WTC11 (cell line): Measurements from ENCODE around the gene RTF1. TPM values are rescaled to one million over a fixed set of nuclear protein-coding genes. Genes with fewer than 3 reads are reported as not detected.

Source experiments
- ATAC-seq: fragments of 200-7000 bp; cut with Tn5 transposase; 2 replicates; pipeline ENCODE4 v1.10.0; 2021; ENCODE audit warnings: mild to moderate bottlenecking, moderate library complexity
- CTCF ChIA-PET: fragments of 300-600 bp; sonication (Branson Sonifier 250); formaldehyde crosslinking; loops from one replicate; lab custom pipeline; 2021; ENCODE audit warnings: antibody characterized with exemption; lab: Charles Lee
- POLR2A ChIA-PET: fragments of 350-600 bp; sonication (Branson Sonifier 250); formaldehyde crosslinking; loops from one replicate; lab custom pipeline; 2021; ENCODE audit warnings: antibody characterized with exemption; lab: Charles Lee
- DNase-seq: peaks from one replicate; pipeline ENCODE4 v3.0.0; 2021; ENCODE audit warnings: low spot score
- H3K27ac Mint-ChIP-seq: 2 replicates; pipeline ENCODE4 v1.8.0; 2021; ENCODE audit warnings: mixed read lengths
- H3K27me3 Mint-ChIP-seq: 2 replicates; pipeline ENCODE4 v1.8.0; 2021; ENCODE audit warnings: low read depth, mild to moderate bottlenecking, moderate library complexity, mixed read lengths
- H3K36me3 Mint-ChIP-seq: 2 replicates; pipeline ENCODE4 v1.8.0; 2021; ENCODE audit warnings: mixed read lengths
- H3K4me1 Mint-ChIP-seq: 2 replicates; pipeline ENCODE4 v1.8.0; 2022; ENCODE audit warnings: mixed read lengths
- H3K4me3 Mint-ChIP-seq: 2 replicates; pipeline ENCODE4 v1.8.0; 2021; ENCODE audit warnings: mild to moderate bottlenecking, moderate library complexity, mixed read lengths
- H3K9me3 Mint-ChIP-seq: 2 replicates; pipeline ENCODE4 v1.8.0; 2021; ENCODE audit warnings: mixed read lengths
- AR ChIP-seq: fragments of 250-450 bp; sonication (Bioruptor Pico); IDR thresholded peaks from 2 replicates; pipeline ENCODE4 v1.9.0; 2021; ENCODE audit warnings: mild to moderate bottlenecking
- CREM ChIP-seq: sonication (generic); formaldehyde crosslinking; IDR thresholded peaks from 2 replicates; pipeline ENCODE4 v1.8.1; 2022; ENCODE audit warnings: mild to moderate bottlenecking, missing genetic modification reagents, moderate library complexity
- EMX1 ChIP-seq: fragments of 250-450 bp; sonication (Bioruptor Pico); IDR thresholded peaks from 2 replicates; pipeline ENCODE4 v1.8.0; 2021; ENCODE audit warnings: mild to moderate bottlenecking
- FOXP1 ChIP-seq: sonication (generic); formaldehyde crosslinking; IDR thresholded peaks from 2 replicates; pipeline ENCODE4 v1.8.0; 2022; ENCODE audit warnings: missing genetic modification reagents, mild to moderate bottlenecking, moderate library complexity, borderline replicate concordance
- MYBL2 ChIP-seq: sonication (generic); formaldehyde crosslinking; IDR thresholded peaks from 2 replicates; pipeline ENCODE4 v1.8.1; 2023; ENCODE audit warnings: mild to moderate bottlenecking, moderate library complexity, missing genetic modification reagents
- OVOL2 ChIP-seq: fragments of 250-450 bp; sonication (Bioruptor Pico); IDR thresholded peaks from 2 replicates; pipeline ENCODE4 v1.9.0; 2021; ENCODE audit warnings: mild to moderate bottlenecking, borderline replicate concordance
- TEAD1 ChIP-seq: sonication (generic); formaldehyde crosslinking; IDR thresholded peaks from 2 replicates; pipeline ENCODE4 v1.8.0; 2022; ENCODE audit warnings: mild to moderate bottlenecking, missing genetic modification reagents
- TP53 ChIP-seq: sonication (generic); formaldehyde crosslinking; IDR thresholded peaks from 2 replicates; pipeline ENCODE4 v1.8.1; 2023; ENCODE audit warnings: mild to moderate bottlenecking, missing genetic modification reagents
- ZBTB21 ChIP-seq: sonication (generic); formaldehyde crosslinking; IDR thresholded peaks from 2 replicates; pipeline ENCODE4 v1.8.1; 2023; ENCODE audit warnings: mild to moderate bottlenecking, missing genetic modification reagents, borderline replicate concordance
- ZNF138 ChIP-seq: sonication (generic); formaldehyde crosslinking; conservative IDR thresholded peaks from 2 replicates; pipeline ENCODE4 v1.8.1; 2022; ENCODE audit warnings: mild to moderate bottlenecking, moderate library complexity, missing genetic modification reagents
- ZNF281 ChIP-seq: sonication (generic); formaldehyde crosslinking; IDR thresholded peaks from 2 replicates; pipeline ENCODE4 v1.8.0; 2023; ENCODE audit warnings: mild to moderate bottlenecking, missing genetic modification reagents
- ZNF671 ChIP-seq: fragments of 250-450 bp; sonication (Bioruptor Pico); IDR thresholded peaks from 2 replicates; pipeline ENCODE4 v1.8.0; 2021; ENCODE audit warnings: mild to moderate bottlenecking
- total RNA-seq: library from RNA; stranded (reverse); gene quantifications from 3 replicates; pipeline ENCODE4 v1.2.3, GENCODE V29; 2021
- TF ChIP-seq, protein P1 (sequence below): sonication (generic); formaldehyde crosslinking; IDR thresholded peaks from 2 replicates; pipeline ENCODE4 v1.8.1; 2023; ENCODE audit warnings: mild to moderate bottlenecking, missing genetic modification reagents, borderline replicate concordance
- TF ChIP-seq, protein P2 (sequence below): sonication (generic); formaldehyde crosslinking; IDR thresholded peaks from 2 replicates; pipeline ENCODE4 v1.8.1; 2023; ENCODE audit warnings: mild to moderate bottlenecking, missing genetic modification reagents
- TF ChIP-seq, protein P3 (sequence below): sonication (generic); formaldehyde crosslinking; IDR thresholded peaks from 2 replicates; pipeline ENCODE4 v1.8.0; 2023; ENCODE audit warnings: missing genetic modification reagents, mild to moderate bottlenecking, borderline replicate concordance
- TF ChIP-seq, protein P4 (sequence below): sonication (generic); formaldehyde crosslinking; IDR thresholded peaks from 2 replicates; pipeline ENCODE4 v1.8.1; 2022; ENCODE audit warnings: mild to moderate bottlenecking, missing genetic modification reagents, moderate library complexity, borderline replicate concordance

RTF1 gene
- total RNA-seq, 1 experiment from 2014 or later, result 52.3 TPM

DNA sequence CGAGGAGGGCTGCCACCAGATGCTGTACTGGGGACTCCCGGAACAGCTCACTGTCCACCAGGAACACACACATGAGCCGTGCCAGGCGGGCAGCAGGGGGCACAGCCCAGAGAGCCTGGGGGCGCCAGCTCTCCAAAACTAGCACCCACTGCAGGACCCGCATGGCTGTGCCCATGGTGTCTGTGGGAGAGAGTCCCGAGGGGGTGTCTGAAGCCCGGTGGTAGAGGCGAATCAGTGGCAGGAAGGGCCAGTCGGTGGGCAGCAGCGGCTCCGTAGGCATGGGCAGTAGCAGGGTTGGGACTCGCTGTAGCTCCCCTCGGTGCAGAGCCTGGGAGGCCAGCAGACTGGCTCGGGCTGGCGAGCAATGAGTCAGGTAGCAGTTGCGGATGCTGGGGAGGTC lies 103.7 kb downstream of the RTF1 start:
- no peak for DNase-seq
- TF ChIP-seq ZBTB21 (CRISPR knock-in tag) (no peak), MYBL2 (no peak), ZNF281 (no peak)
- H3K27me3 Mint-ChIP-seq, result no peaks in the 10 kb centered on the region
- ChIA-PET CTCF (interaction anchor here (0.6 to 1.4 kb wide), 2 partner anchors 41 to 55 kb away, joined by 3 to 5 read pairs; no protein-coding TSS in a partner anchor), POLR2A (no interaction called here)
- H3K27ac Mint-ChIP-seq, result no peak overlapping the region; the same call in 1 of the 2 replicates
- H3K36me3 Mint-ChIP-seq, result peaks cover 34% of the 10 kb centered on the region
- H3K9me3 Mint-ChIP-seq, result no peaks in the 10 kb centered on the region
- no peak overlapping the region for H3K4me3 Mint-ChIP-seq
- no peaks in the 10 kb centered on the region for H3K4me1 Mint-ChIP-seq
- no peak for ATAC-seq

DNA sequence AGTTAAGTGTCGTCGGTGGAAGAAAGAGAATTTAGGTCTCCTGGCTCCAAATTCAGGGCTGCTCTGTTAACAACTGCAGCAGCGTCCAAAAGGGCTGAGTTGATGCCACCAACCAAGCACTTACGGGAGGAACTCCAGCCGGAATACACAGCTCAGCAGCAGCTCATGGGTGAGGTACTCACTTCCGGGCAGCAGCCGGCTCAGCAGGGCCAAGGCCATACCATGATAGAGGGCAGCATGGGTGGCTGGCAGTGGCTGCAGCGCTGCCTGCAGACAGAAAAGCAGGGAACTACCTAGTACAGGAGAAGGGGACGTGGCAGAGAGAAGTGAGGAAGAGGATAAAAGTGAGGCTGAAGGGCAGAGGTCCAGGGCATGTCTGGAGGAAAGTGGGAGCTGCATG lies 104.7 kb downstream of the RTF1 start:
- Mint-ChIP-seq H3K4me3 (no peak overlapping the region), H3K36me3 (peaks cover 37% of the 10 kb centered on the region), H3K27me3 (no peaks in the 10 kb centered on the region), H3K4me1 (no peaks in the 10 kb centered on the region), H3K27ac (no peak overlapping the region), H3K9me3 (no peaks in the 10 kb centered on the region)
- DNase-seq (no peak), ATAC-seq (no peak)
- POLR2A ChIA-PET, result no interaction called here
- TF ChIP-seq, protein P1, sequence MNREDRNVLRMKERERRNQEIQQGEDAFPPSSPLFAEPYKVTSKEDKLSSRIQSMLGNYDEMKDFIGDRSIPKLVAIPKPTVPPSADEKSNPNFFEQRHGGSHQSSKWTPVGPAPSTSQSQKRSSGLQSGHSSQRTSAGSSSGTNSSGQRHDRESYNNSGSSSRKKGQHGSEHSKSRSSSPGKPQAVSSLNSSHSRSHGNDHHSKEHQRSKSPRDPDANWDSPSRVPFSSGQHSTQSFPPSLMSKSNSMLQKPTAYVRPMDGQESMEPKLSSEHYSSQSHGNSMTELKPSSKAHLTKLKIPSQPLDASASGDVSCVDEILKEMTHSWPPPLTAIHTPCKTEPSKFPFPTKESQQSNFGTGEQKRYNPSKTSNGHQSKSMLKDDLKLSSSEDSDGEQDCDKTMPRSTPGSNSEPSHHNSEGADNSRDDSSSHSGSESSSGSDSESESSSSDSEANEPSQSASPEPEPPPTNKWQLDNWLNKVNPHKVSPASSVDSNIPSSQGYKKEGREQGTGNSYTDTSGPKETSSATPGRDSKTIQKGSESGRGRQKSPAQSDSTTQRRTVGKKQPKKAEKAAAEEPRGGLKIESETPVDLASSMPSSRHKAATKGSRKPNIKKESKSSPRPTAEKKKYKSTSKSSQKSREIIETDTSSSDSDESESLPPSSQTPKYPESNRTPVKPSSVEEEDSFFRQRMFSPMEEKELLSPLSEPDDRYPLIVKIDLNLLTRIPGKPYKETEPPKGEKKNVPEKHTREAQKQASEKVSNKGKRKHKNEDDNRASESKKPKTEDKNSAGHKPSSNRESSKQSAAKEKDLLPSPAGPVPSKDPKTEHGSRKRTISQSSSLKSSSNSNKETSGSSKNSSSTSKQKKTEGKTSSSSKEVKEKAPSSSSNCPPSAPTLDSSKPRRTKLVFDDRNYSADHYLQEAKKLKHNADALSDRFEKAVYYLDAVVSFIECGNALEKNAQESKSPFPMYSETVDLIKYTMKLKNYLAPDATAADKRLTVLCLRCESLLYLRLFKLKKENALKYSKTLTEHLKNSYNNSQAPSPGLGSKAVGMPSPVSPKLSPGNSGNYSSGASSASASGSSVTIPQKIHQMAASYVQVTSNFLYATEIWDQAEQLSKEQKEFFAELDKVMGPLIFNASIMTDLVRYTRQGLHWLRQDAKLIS (CRISPR knock-in tag), result no peak
- TF ChIP-seq ZNF138 (CRISPR knock-in tag), result no peak
- no peak for TF ChIP-seq OVOL2 (CRISPR knock-in tag)
- no peak for TF ChIP-seq ZNF671
- TF ChIP-seq FOXP1 (CRISPR knock-in tag), result no peak
- TF ChIP-seq, protein P2, sequence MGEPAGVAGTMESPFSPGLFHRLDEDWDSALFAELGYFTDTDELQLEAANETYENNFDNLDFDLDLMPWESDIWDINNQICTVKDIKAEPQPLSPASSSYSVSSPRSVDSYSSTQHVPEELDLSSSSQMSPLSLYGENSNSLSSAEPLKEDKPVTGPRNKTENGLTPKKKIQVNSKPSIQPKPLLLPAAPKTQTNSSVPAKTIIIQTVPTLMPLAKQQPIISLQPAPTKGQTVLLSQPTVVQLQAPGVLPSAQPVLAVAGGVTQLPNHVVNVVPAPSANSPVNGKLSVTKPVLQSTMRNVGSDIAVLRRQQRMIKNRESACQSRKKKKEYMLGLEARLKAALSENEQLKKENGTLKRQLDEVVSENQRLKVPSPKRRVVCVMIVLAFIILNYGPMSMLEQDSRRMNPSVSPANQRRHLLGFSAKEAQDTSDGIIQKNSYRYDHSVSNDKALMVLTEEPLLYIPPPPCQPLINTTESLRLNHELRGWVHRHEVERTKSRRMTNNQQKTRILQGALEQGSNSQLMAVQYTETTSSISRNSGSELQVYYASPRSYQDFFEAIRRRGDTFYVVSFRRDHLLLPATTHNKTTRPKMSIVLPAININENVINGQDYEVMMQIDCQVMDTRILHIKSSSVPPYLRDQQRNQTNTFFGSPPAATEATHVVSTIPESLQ, result no peak
- TF ChIP-seq CREM (CRISPR knock-in tag), result no peak
- TF ChIP-seq, protein P3, sequence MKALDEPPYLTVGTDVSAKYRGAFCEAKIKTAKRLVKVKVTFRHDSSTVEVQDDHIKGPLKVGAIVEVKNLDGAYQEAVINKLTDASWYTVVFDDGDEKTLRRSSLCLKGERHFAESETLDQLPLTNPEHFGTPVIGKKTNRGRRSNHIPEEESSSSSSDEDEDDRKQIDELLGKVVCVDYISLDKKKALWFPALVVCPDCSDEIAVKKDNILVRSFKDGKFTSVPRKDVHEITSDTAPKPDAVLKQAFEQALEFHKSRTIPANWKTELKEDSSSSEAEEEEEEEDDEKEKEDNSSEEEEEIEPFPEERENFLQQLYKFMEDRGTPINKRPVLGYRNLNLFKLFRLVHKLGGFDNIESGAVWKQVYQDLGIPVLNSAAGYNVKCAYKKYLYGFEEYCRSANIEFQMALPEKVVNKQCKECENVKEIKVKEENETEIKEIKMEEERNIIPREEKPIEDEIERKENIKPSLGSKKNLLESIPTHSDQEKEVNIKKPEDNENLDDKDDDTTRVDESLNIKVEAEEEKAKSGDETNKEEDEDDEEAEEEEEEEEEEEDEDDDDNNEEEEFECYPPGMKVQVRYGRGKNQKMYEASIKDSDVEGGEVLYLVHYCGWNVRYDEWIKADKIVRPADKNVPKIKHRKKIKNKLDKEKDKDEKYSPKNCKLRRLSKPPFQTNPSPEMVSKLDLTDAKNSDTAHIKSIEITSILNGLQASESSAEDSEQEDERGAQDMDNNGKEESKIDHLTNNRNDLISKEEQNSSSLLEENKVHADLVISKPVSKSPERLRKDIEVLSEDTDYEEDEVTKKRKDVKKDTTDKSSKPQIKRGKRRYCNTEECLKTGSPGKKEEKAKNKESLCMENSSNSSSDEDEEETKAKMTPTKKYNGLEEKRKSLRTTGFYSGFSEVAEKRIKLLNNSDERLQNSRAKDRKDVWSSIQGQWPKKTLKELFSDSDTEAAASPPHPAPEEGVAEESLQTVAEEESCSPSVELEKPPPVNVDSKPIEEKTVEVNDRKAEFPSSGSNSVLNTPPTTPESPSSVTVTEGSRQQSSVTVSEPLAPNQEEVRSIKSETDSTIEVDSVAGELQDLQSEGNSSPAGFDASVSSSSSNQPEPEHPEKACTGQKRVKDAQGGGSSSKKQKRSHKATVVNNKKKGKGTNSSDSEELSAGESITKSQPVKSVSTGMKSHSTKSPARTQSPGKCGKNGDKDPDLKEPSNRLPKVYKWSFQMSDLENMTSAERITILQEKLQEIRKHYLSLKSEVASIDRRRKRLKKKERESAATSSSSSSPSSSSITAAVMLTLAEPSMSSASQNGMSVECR (CRISPR knock-in tag), result no peak
- TF ChIP-seq, protein P4, sequence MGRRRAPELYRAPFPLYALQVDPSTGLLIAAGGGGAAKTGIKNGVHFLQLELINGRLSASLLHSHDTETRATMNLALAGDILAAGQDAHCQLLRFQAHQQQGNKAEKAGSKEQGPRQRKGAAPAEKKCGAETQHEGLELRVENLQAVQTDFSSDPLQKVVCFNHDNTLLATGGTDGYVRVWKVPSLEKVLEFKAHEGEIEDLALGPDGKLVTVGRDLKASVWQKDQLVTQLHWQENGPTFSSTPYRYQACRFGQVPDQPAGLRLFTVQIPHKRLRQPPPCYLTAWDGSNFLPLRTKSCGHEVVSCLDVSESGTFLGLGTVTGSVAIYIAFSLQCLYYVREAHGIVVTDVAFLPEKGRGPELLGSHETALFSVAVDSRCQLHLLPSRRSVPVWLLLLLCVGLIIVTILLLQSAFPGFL (CRISPR knock-in tag), result no peak
- TF ChIP-seq EMX1 (CRISPR knock-in tag), result no peak
- no peak for TF ChIP-seq AR
- TF ChIP-seq TEAD1 (CRISPR knock-in tag), result no peak
- no peak for TF ChIP-seq TP53 (CRISPR knock-in tag)
- CTCF ChIA-PET, result interaction anchor here (1.4 kb wide), 1 partner anchor 56 kb away, joined by 5 read pairs; no protein-coding TSS in a partner anchor
